GM11168 (cell line): ENCODE results near the gene CD58.
"Not testable (repeated sequence)": the region's sequence is repeated elsewhere in the genome, so short reads cannot be mapped to it uniquely, and the experiment has no call there.

Experiments used
- in situ Hi-C: fragments of 300-500 bp; cut with MboI; formaldehyde crosslinking; loops from one replicate; pipeline ENCODE4 v1.12.0; 2022; ENCODE audit warnings: low sequenced_read_pairs; ENCODE audit not compliant: unreplicated experiment

CD58 gene

GRCh38 chr1:116572771-116573430, 2.1 kb upstream of the CD58 start:
- in situ Hi-C loops = no loop called here

- in situ Hi-C loops = no loop called here
Measured at GRCh38 chr1:116572099-116572498, 1.3 kb upstream of the CD58 start.

DNA sequence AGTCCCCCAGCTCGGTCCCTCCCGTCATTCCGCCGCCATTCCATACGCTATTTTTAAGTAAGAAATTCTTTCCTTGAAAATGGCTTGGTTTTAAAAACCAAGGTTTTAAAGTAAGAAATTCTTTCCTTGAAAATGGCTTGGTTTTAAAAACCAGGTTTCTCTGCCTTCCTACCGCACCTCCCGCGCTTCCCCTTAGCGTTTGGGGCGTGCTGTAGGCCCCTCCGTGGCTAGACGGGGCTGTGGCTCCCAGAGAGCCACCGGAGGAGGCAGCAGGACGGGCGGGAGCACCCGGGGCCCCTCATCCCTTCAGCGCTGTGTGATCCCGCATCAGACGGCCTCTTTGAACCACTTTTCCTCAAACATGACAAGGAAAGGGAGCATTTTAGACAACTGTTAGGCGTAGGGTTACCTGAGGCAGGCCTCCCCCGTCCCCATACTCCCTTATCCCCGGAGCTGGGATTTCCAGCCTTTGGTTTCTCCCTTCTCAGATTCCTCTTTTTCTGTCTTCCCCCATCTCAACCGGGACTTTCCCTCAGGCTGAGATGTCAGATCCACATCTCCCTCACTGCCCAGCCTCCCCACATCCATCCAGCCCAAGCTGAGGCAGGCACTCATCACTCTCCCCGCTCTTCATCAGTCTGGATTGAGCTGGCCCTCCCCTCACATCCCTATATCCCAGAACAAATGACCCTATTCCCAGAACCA, 541 bp upstream of the CD58 start:
- in situ Hi-C loops = no loop called here

DNA sequence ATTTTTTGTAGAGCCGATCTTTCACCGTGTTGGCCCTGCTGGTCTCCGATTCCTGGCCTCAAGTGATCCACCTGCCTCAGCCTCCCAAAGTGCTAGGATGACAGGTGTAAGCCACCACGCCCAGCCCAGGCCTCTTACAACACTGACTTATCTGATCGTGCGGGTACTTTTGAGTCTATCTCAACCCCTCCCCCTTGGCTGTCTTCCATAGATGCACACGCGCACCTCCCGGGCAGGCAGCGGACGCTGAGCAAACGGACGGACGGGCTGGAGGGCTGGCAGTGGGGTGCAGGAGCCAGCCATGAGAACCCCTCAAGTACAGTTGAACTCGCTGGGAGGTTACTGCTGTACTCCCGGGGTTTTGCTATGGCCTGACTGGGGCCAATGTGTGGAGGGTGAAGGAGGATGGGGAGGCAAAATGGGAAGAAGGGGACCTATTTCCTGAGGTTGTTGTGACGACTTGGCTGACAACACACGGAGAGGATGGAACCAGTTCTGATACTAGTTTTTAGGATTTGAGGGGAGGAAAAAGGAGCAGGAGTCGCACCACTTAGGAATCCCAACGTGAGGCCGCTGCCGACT, 959 bp downstream of the CD58 start:
- in situ Hi-C loops = no loop called here

DNA sequence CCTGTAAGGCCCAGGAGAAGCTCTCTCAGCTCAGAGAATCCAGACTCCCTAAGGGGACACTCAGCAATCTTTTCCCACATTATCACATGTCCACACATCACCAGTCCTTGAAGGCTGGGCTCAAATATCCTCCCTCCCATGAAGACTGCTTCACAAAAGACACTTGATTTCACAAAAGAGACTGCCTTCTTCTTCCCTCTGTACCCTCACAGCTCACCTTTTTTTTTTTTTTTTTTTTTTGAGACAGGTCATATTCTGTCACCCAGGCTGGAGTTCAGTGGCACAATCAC, 1.5 kb downstream of the CD58 start:
- in situ Hi-C loops = no loop called here

GRCh38 chr1:116568662-116569380, 2.0 kb downstream of the CD58 start:
- in situ Hi-C loops = no loop called here

- in situ Hi-C loops = no loop called here
Measured at GRCh38 chr1:116567790-116568661, 2.8 kb downstream of the CD58 start.

DNA sequence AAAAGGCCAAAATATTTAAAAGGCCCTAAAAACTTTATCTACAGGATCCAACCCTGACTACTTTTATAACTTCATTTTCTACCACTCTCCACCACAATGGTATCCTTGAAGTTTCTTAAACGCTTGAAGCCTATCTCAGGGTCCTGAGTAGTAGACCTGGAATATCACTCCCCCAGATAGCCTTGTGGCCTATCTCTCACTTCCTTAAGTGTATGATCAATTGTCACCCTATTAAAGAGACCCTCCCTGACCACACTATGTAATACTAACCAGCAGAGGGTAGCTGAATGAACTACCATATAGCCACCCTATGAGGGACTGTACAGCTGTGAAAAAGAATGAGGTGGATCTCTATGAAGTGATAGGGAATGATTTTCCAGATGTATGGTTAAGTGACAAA, 5.6 kb downstream of the CD58 start:
- in situ Hi-C loops = no loop called here

DNA sequence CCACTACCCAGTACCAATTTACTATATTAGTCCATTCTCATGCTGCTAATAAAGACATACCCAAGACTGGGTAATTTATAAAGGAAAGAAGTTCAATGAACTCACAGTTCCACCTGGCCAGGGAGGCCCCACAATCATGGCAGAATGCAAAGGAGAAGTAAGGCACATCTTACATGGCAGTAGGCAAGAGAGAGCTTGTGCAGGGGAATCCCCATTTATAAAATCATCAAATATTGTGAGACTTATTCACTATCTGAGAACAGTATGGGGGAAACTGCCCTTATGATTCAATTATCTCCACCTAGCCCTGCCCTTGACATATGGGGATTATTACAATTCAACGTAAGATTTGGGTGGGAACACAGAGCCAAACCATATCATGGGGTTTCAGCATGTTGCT, 6.4 kb downstream of the CD58 start:
- in situ Hi-C loops = no loop called here

GRCh38 chr1:116562465-116562864, 8.4 kb downstream of the CD58 start:
- in situ Hi-C loops = not testable (repeated sequence)

DNA sequence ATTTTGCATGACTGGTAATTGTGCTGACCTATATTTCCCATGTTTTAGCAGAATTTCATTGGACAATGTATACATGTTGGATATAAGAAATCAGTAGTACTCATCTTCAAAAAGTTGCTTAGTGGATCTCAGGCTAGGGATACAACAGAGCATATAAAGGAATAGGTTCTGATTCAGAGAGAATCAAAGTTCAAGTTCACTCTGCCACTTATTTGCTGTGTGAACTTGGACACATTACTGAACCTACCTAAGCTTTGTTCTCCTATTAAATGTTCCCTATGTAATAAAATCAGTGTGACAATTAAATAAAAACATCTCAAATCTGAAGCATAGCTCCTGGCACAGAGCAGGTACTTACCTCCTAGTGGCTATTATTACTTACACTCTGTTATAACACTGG, 9.3 kb downstream of the CD58 start:
- in situ Hi-C loops = no loop called here

DNA sequence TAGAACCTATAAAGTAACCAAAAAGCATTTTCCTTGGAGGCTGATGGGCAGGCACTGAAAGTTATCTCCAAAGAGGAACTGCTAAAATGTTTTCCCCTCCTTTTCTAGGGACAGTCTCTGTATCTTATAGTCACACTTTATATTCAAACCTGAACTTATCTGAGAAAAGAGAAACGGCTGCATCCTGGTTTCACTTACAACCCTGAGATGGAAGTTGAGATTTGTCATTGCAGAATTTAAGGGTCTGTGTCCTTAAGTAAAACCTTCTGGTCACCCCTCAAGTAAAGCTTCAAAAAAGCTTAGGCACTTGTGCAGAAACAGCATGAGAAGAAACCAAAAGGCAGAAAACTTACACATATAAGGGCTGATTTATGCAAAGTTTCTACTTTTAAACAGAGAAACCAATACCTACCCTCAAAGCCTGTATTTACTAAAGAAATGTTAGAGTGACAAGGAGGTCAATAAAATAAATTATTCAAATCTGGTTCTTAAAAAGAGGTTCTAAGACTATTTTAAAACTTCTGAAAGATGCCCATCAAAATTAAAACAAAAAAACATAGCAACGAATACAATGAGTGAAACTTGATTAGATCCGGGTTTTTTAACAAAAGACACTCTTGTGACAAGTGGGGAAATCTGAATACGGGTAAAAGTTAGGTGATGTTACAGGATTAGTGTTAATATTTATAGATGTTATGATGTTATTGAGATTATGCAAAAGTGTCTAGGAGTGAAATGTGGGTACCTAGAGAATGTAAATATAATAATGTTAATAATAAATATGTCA, 9.9 kb downstream of the CD58 start:
- in situ Hi-C loops = no loop called here

GRCh38 chr1:116559304-116559761, 11.5 kb downstream of the CD58 start:
- in situ Hi-C loops = no loop called here

DNA sequence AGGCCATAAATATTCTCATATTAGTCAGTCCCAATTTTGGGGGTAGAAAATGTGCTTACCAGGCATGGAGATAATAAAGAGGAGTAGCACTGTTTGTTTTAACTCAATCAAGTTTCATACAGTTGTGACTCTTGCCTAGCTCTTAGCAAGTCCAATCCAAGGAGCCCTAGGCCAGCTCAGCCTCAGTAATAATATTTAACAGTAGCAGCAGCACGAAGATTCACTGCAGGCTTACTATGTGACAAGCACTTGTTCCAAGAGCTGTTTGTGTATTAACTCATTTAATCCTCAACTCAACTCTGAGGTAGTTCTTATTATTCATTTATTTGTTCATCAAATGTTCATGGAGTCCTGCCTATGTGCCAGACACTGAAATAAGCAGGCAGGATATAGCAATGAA, 12.3 kb downstream of the CD58 start:
- in situ Hi-C loops = no loop called here

DNA sequence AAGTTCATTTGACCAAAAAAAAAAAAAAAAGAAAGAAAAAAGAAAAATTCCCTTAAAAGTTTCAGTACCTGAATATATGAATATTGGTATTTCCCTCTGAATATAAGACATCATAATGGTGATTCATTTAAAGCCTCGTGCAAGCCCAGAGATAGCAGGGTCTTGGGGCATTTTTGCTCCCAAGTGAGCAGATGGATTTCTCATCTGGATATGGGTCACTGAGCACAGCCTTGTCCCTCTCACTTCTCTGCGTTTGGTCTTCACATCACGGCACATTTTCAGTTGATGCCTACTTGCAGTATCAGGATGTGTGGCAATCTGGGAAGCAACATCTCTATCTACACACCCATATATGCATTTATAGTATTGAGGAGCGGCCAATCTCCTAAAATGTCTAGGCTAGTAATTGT, 12.7 kb downstream of the CD58 start:
- in situ Hi-C loops = no loop called here

GRCh38 chr1:116557323-116557878, 13.4 kb downstream of the CD58 start:
- in situ Hi-C loops = no loop called here

DNA sequence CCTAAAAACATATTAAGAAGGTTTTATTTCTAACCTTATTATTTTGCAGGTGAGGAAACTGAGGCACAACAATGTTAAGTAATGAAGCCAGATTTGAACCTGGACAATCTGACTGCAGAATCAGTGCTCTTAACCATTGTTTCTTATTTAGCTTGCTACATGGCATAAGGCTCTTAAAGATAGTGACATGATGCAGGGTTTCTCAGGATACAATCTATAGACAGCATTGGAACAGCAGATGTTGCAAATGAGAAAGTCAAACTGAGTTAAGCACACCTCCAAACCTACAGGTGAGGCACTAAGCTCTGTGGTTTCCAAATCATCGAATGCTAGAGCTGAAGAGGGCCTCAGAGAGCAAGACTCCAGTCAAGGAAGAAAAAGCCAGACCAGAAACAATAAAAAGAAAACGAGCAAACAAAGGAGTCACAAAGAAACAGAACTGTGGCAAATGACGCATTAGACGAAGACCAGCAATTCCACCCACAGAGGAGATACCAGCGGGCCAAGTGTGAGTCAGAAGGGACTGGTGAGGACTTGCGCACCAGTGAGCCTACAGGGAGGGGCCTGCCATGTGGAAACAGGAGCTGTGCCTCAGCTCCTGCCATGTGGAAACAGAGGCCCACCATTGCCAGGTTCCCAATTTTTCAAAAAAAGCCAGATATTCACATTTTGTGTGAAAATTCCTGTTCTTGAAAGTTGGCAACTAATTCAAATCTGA, 14.4 kb downstream of the CD58 start:
- in situ Hi-C loops = no loop called here

- in situ Hi-C loops = no loop called here
Measured at GRCh38 chr1:116554924-116555323, 15.9 kb downstream of the CD58 start.
